GM21528 (cell line): ENCODE results near the gene MFAP3.
A peak's percentile ranks its signal among the peaks of the same experiment; 100 is the strongest.
"Not testable (repeated sequence)": the region's sequence is repeated elsewhere in the genome, so short reads cannot be mapped to it uniquely, and the experiment has no call there.

Experiments used
- ATAC-seq: cut with Tn5 transposase; IDR thresholded peaks from one replicate; pipeline ENCODE4 v1.9.1; 2021; ENCODE audit warnings: mild to moderate bottlenecking, moderate library complexity; ENCODE audit not compliant: unreplicated experiment, low FRiP score

The MFAP3 gene

GRCh38 chr5:154047324-154047723, 8.6 kb downstream of the MFAP3 start:
- ATAC-seq, result no peak

GRCh38 chr5:154049636-154050035, 10.9 kb downstream of the MFAP3 start:
- no peak for ATAC-seq

GRCh38 chr5:154053468-154053867, 14.7 kb downstream of the MFAP3 start:
- no peak for ATAC-seq

- no peak for ATAC-seq
Measured at GRCh38 chr5:154055201-154055600, 16.4 kb downstream of the MFAP3 start.

- peak; percentile 69 for ATAC-seq
Measured at GRCh38 chr5:154058055-154059038, 19.6 kb downstream of the MFAP3 start.

GRCh38 chr5:154059039-154059430, 20.3 kb downstream of the MFAP3 start:
- ATAC-seq, result peak; percentile 38

- no peak for ATAC-seq
Measured at GRCh38 chr5:154059583-154059982, 20.8 kb downstream of the MFAP3 start.

GRCh38 chr5:154060606-154061005, 21.8 kb downstream of the MFAP3 start:
- ATAC-seq, result no peak

GRCh38 chr5:154063372-154063771, 24.6 kb downstream of the MFAP3 start:
- no peak for ATAC-seq

- no peak for ATAC-seq
Measured at GRCh38 chr5:154065971-154066370, 27.2 kb downstream of the MFAP3 start.

GRCh38 chr5:154069854-154070253, 31.1 kb downstream of the MFAP3 start:
- not testable (repeated sequence) for ATAC-seq

- no peak for ATAC-seq
Measured at GRCh38 chr5:154071799-154072413, 33.1 kb downstream of the MFAP3 start.

- peak; percentile 99 for ATAC-seq
Measured at GRCh38 chr5:154072414-154073171, 33.8 kb downstream of the MFAP3 start.

GRCh38 chr5:154076240-154076922, 37.6 kb downstream of the MFAP3 start:
- no peak for ATAC-seq

GRCh38 chr5:154077696-154078095, 38.9 kb downstream of the MFAP3 start:
- no peak for ATAC-seq

GRCh38 chr5:154078272-154078671, 39.5 kb downstream of the MFAP3 start:
- no peak for ATAC-seq

GRCh38 chr5:154081246-154081645, 42.5 kb downstream of the MFAP3 start:
- no peak for ATAC-seq

- no peak for ATAC-seq
Measured at GRCh38 chr5:154084062-154084639, 45.4 kb downstream of the MFAP3 start.

- ATAC-seq, result no peak
Measured at GRCh38 chr5:154086146-154086545, 47.4 kb downstream of the MFAP3 start.

- ATAC-seq, result no peak
Measured at GRCh38 chr5:154086641-154087040, 47.9 kb downstream of the MFAP3 start.
